Fibroblast of lung (primary cell): ENCODE measurements around the gene INPP5K. TPM values are rescaled to one million over a fixed set of nuclear protein-coding genes. Genes with fewer than 3 reads are reported as not detected.

Source experiments
- DNase-seq, 2 donors: peaks; one replicate each; pipeline versions ENCODE4 v3.0.0 to v3.0.0-alpha.2; 2010; ENCODE audit warnings: low read depth in 2 of 2
- H2AFZ ChIP-seq: 2 replicates; pipeline ENCODE4 v1.5.1; 2012; ENCODE audit warnings: low read length, control low read depth, inconsistent platforms
- H3K27ac ChIP-seq: 2 replicates; pipeline ENCODE4 v1.5.1; 2011; ENCODE audit warnings: low read length, control low read depth; ENCODE audit not compliant: insufficient read depth
- H3K27me3 ChIP-seq: 2 replicates; pipeline ENCODE4 v1.5.1; 2011; ENCODE audit warnings: mild to moderate bottlenecking, low read length; ENCODE audit not compliant: control insufficient read depth, insufficient read depth
- H3K36me3 ChIP-seq: 2 replicates; pipeline ENCODE4 v1.5.1; 2011; ENCODE audit warnings: low read length; ENCODE audit not compliant: control insufficient read depth, insufficient read depth
- H3K4me1 ChIP-seq: 2 replicates; pipeline ENCODE4 v1.5.1; 2011; ENCODE audit warnings: low read length; ENCODE audit not compliant: control insufficient read depth, insufficient read depth; ENCODE audit errors: extremely low read depth
- H3K4me2 ChIP-seq: 2 replicates; pipeline ENCODE4 v1.5.1; 2011; ENCODE audit warnings: low read length, control low read depth; ENCODE audit not compliant: insufficient read depth; ENCODE audit errors: extremely low read depth
- H3K4me3 ChIP-seq, 4 experiments: fragments of 200-600 bp in 1 of 4; sonication (generic) in 1 of 4; replicated peaks in 1 of 4; 2 replicates each; pipeline ENCODE4 v1.5.1; 2011 to 2016; ENCODE audit warnings: low read length in 4 of 4, low read depth in 3 of 4, mild to moderate bottlenecking in 3 of 4, control low read depth in 2 of 4, inconsistent platforms in 1 of 4, mixed read lengths in 1 of 4; ENCODE audit not compliant: insufficient read depth in 1 of 4; ENCODE audit errors: control extremely low read depth in 1 of 4
- H3K79me2 ChIP-seq: 2 replicates; pipeline ENCODE4 v1.5.1; 2012; ENCODE audit warnings: mild to moderate bottlenecking, low read length, inconsistent platforms; ENCODE audit not compliant: control insufficient read depth, insufficient read depth
- H3K9ac ChIP-seq: 2 replicates; pipeline ENCODE4 v1.5.1; 2011; ENCODE audit warnings: mild to moderate bottlenecking, low read length, control low read depth; ENCODE audit not compliant: insufficient read depth
- H3K9me3 ChIP-seq: 2 replicates; pipeline ENCODE4 v1.5.1; 2012; ENCODE audit warnings: low read depth, low read length; ENCODE audit not compliant: control insufficient read depth, insufficient read depth
- H4K20me1 ChIP-seq: 2 replicates; pipeline ENCODE4 v1.5.1; 2011; ENCODE audit warnings: low read length; ENCODE audit not compliant: control insufficient read depth, insufficient read depth; ENCODE audit errors: extremely low read depth
- EZH2 ChIP-seq: IDR thresholded peaks from 2 replicates; pipeline ENCODE4 v1.5.1; 2012; ENCODE audit warnings: low read length, control low read depth, mild to moderate bottlenecking; ENCODE audit errors: missing control alignments
- polyA plus RNA-seq, 2 donors: library from polyadenylated mRNA; depleted of rRNA in 1 of 2; stranded (reverse) in 1 of 2; unstranded in 1 of 2; fragments of >200 nt; gene quantifications; 2 replicates each; pipeline ENCODE4 v1.2.1, GENCODE V29; 2011 to 2012; ENCODE audit warnings: missing spikeins in 1 of 2
- total RNA-seq: library from RNA; depleted of rRNA; stranded (reverse); fragments of >200 nt; gene quantifications from 2 replicates; pipeline ENCODE4 v1.2.1, GENCODE V29; 2014
- TF ChIP-seq, protein P1 (sequence below), 2 donors: IDR thresholded peaks in 1 of 2; conservative IDR thresholded peaks in 1 of 2; 1 replicate in 1 of 2; 2 replicates in 1 of 2; pipeline ENCODE4 v1.5.1; 2011 to 2012; ENCODE audit warnings: low read length in 2 of 2, control low read depth in 1 of 2, inconsistent platforms in 1 of 2, low read depth in 1 of 2, mild to moderate bottlenecking in 1 of 2

INPP5K gene
- total and polyA plus RNA-seq, 2 donors (not counting 1 experiment from before 2014, with no cell fraction given): 21.0 to 34.5 TPM

DNA sequence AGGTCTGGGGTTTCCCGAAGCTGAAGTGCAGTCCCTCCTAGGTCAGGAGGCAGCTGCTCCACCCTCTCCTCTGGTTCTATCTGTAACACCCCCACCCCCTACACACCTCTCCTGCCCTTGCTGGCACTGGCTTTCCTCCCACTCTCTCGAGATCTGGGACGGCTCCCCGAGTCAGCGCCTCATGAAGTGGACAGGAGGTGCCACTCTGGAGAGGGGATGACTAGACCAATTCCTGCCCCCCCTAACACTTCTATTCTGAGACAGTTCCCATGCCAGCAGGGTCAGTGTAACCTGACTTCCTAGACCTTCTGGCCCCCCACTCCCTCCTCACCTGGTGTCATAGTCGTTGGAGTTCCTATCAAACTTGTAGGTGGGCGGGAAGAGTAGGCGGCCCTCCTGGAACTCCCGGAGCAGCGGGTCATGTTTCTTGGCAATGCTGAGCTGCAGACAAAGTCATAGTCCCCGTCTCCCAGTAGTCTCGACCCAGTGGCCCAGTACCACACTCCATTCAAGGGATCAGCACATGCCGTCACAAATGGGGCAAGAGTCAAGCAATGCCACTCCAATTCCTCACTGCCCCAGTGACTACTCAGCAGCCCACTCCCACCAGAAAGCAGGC lies 9.7 kb downstream of the INPP5K start:
- no peaks in the 10 kb centered on the region for H3K9me3 ChIP-seq
- no peaks in the 10 kb centered on the region for H3K79me2 ChIP-seq
- no peak for TF ChIP-seq EZH2
- TF ChIP-seq, protein P1, sequence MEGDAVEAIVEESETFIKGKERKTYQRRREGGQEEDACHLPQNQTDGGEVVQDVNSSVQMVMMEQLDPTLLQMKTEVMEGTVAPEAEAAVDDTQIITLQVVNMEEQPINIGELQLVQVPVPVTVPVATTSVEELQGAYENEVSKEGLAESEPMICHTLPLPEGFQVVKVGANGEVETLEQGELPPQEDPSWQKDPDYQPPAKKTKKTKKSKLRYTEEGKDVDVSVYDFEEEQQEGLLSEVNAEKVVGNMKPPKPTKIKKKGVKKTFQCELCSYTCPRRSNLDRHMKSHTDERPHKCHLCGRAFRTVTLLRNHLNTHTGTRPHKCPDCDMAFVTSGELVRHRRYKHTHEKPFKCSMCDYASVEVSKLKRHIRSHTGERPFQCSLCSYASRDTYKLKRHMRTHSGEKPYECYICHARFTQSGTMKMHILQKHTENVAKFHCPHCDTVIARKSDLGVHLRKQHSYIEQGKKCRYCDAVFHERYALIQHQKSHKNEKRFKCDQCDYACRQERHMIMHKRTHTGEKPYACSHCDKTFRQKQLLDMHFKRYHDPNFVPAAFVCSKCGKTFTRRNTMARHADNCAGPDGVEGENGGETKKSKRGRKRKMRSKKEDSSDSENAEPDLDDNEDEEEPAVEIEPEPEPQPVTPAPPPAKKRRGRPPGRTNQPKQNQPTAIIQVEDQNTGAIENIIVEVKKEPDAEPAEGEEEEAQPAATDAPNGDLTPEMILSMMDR (conservative IDR thresholded peaks at IDR 0.05 in 1 of 2, IDR thresholded peaks at IDR 0.05 in 1 of 2; ENCODE audit: low read depth in 1 of 2, low read length in 2 of 2): no peak
- H3K27ac ChIP-seq: no peak overlapping the region
- no peak overlapping the region for H3K9ac ChIP-seq
- peaks cover 6% of the 10 kb centered on the region for H3K4me1 ChIP-seq
- no peaks in the 10 kb centered on the region for H4K20me1 ChIP-seq
- no peak overlapping the region for H2AFZ ChIP-seq
- no peak for DNase-seq
- H3K4me2 ChIP-seq: no peak overlapping the region
- no peaks in the 10 kb centered on the region for H3K27me3 ChIP-seq
- no peaks in the 10 kb centered on the region for H3K36me3 ChIP-seq
- H3K4me3 ChIP-seq: no peak overlapping the region

DNA sequence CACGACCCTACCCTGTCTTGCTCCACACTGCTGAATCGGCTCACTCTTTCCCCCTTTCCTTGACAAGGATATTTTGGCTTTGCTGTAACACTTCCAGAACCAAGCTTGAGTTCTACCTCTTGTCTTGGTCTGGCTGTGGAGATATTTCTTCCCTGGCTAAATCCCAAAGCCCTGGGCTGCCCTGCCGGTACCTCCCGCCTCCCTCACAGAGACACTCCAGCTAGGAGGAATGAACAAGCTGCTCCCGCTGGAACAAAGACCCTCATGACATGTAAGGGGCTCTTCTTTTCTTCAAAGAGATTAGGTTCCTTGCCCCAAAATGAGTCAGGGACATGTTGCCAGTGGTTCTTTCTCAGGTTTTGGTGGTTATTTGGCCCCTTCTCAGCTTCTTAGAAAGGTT lies 10.8 kb downstream of the INPP5K start:
- Histone ChIP-seq H3K36me3 (no peaks in the 10 kb centered on the region), H2AFZ (no peak overlapping the region), H4K20me1 (no peaks in the 10 kb centered on the region), H3K79me2 (no peaks in the 10 kb centered on the region), H3K9ac (no peak overlapping the region), H3K9me3 (no peaks in the 10 kb centered on the region), H3K27me3 (no peaks in the 10 kb centered on the region), H3K4me3 (no peak overlapping the region), H3K27ac (no peak overlapping the region), H3K4me1 (no peaks in the 10 kb centered on the region), H3K4me2 (no peak overlapping the region)
- no peak for DNase-seq
- TF ChIP-seq, protein P1 (conservative IDR thresholded peaks at IDR 0.05 in 1 of 2, IDR thresholded peaks at IDR 0.05 in 1 of 2; ENCODE audit: low read depth in 1 of 2, low read length in 2 of 2): no peak
- no peak for TF ChIP-seq EZH2

DNA sequence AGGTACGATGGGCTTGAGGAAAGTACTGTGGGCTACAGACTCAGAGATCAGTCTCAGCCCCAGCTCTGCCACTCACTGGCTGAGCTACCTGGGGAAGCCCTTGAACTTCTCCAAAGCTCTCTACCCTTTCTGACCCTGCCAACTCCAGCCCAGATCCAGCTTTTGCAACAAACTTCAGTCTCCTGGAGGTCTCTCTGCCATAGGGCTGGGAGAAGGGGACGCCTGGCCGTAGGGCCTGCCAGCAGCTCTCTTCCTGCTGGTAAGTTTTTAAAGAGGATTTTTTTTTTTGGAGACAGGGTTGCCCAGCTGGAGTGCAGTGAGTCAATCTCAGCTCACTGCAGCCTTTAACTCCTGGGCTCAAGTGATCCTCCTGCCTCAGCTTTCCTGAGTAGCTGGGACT lies 11.5 kb downstream of the INPP5K start:
- no peak overlapping the region for H3K4me3 ChIP-seq
- H3K9ac ChIP-seq: no peak overlapping the region
- no peaks in the 10 kb centered on the region for H3K79me2 ChIP-seq
- no peak overlapping the region for H3K27ac ChIP-seq
- H3K36me3 ChIP-seq: no peaks in the 10 kb centered on the region
- no peaks in the 10 kb centered on the region for H4K20me1 ChIP-seq
- DNase-seq: no peak
- H3K9me3 ChIP-seq: no peaks in the 10 kb centered on the region
- no peak overlapping the region for H2AFZ ChIP-seq
- TF ChIP-seq, protein P1 (conservative IDR thresholded peaks at IDR 0.05 in 1 of 2, IDR thresholded peaks at IDR 0.05 in 1 of 2; ENCODE audit: low read depth in 1 of 2, low read length in 2 of 2): no peak
- no peak for TF ChIP-seq EZH2
- no peak overlapping the region for H3K4me2 ChIP-seq
- no peaks in the 10 kb centered on the region for H3K4me1 ChIP-seq
- no peaks in the 10 kb centered on the region for H3K27me3 ChIP-seq
